ENCODE measurements around the gene MRPL2.
A peak's percentile ranks its signal among the peaks of the same experiment; 100 is the strongest.

Gene MRPL2

GRCh38 chr6:43014434-43014909, 44.8 kb downstream of the MRPL2 start (continued):
- TF ChIP-seq KLF10 (tag by site-specific recombination; IDR thresholded peaks at IDR 0.05) (no peak), PRDM4 (tag by site-specific recombination; IDR thresholded peaks at IDR 0.05) (no peak), ZNF639 (tag by site-specific recombination; IDR thresholded peaks at IDR 0.05) (no peak), ZNF311 (tag by site-specific recombination; IDR thresholded peaks at IDR 0.05; ENCODE audit: borderline replicate concordance) (no peak), ZNF112 (tag by site-specific recombination; IDR thresholded peaks at IDR 0.05) (no peak), ZNF626 (tag by site-specific recombination; IDR thresholded peaks at IDR 0.05) (no peak), ZFP69B (tag by site-specific recombination; IDR thresholded peaks at IDR 0.05) (peak; percentile 71; the same call in 1 of the 2 replicates), KLF9 (tag by site-specific recombination; IDR thresholded peaks at IDR 0.05; ENCODE audit: low read depth) (no peak), ZNF843 (tag by site-specific recombination; IDR thresholded peaks at IDR 0.05) (no peak), ZNF324 (tag by site-specific recombination; IDR thresholded peaks at IDR 0.05) (no peak), BCL11A (tag by site-specific recombination; IDR thresholded peaks at IDR 0.05; ENCODE audit: low read depth) (no peak), ZSCAN5A (tag by site-specific recombination; IDR thresholded peaks at IDR 0.05) (no peak)

GRCh38 chr6:43013843-43014433, 45.3 kb downstream of the MRPL2 start, which contains the start of the genes KLHDC3 and MEA1:
Gene KLHDC3, plus strand, starts transcription at chr6:43014249. Its CDS starts 2,944 bp downstream, at chr6:43017193.
Gene MEA1, minus strand, starts transcription at chr6:43013946. Its CDS starts 133 bp downstream, at chr6:43013813.
- no peaks in the 10 kb centered on the region for H3K9me3 ChIP-seq (ENCODE audit: control insufficient read depth, insufficient read depth, low read depth, low read length)
- ChIA-PET POLR2A (interaction anchor here (0.6 to 4.6 kb wide), 37 partner anchors 11 to 1180 kb away, joined by 3 to 66 read pairs (median 5); partner anchors contain the start of genes CNPY3, CUL7, CUL9 and GNMT), CTCF (interaction anchor here (0.6 to 2.6 kb wide), 9 partner anchors 9 to 352 kb away, joined by 3 to 15 read pairs (median 4); no protein-coding TSS in a partner anchor)
- H3K27ac ChIP-seq (ENCODE audit: extremely low read depth, low read depth, low read length) = peak within 1 kb of the TSS; percentile 76
- peaks cover 12% of the 10 kb centered on the region for H3K4me1 ChIP-seq (ENCODE audit: control insufficient read depth, insufficient read depth, low read length)
- H3K36me3 ChIP-seq (ENCODE audit: control insufficient read depth in 2 of 2, insufficient read depth in 1 of 2, low read length in 2 of 2) = peaks cover 24 to 71% of the 10 kb centered on the region in 2 experiments
- H3K4me3 ChIP-seq (ENCODE audit: low read depth, low read length) = peak within 1 kb of the TSS; percentile 70
- TF ChIP-seq ZSCAN4 (tag by site-specific recombination; IDR thresholded peaks at IDR 0.05) = no peak
- no peak for TF ChIP-seq TSHZ1 (tag by site-specific recombination; IDR thresholded peaks at IDR 0.05; ENCODE audit: borderline replicate concordance)
- no peak for TF ChIP-seq ZNF148 (tag by site-specific recombination; IDR thresholded peaks at IDR 0.05; ENCODE audit: borderline replicate concordance)
- peak; percentile 98 for TF ChIP-seq ZBTB6 (tag by site-specific recombination; IDR thresholded peaks at IDR 0.05)
- no peak for TF ChIP-seq ZSCAN23 (tag by site-specific recombination; IDR thresholded peaks at IDR 0.05)
- TF ChIP-seq REPIN1 (tag by site-specific recombination; IDR thresholded peaks at IDR 0.05; ENCODE audit: low read depth) = no peak
- TF ChIP-seq ZNF26 (tag by site-specific recombination; IDR thresholded peaks at IDR 0.05) = no peak
- no peak for TF ChIP-seq WT1 (tag by site-specific recombination; IDR thresholded peaks at IDR 0.05)

All from HEK293 (cell line).